Ovary (tissue), 9 donors: Measurements from ENCODE around the gene PUS1. TPM values are rescaled to one million over a fixed set of nuclear protein-coding genes. Genes with fewer than 3 reads are reported as not detected.
"Not testable (repeated sequence)": the region's sequence is repeated elsewhere in the genome, so short reads cannot be mapped to it uniquely, and the experiment has no call there.

Experiments
- DNase-seq, 5 donors: peaks; one replicate each; pipeline ENCODE4 v3.0.0-alpha.2; 2019 to 2020
- H3K27ac ChIP-seq, 2 donors: fragments of 200-600 bp; one replicate each; pipeline versions ENCODE4 v1.5.1 to v1.8.0; 2019 to 2022
- H3K27me3 ChIP-seq: fragments of 200-600 bp; one replicate; pipeline ENCODE4 v1.8.0; 2022
- H3K36me3 ChIP-seq: fragments of 200-600 bp; sonication (generic); one replicate; pipeline ENCODE4 v1.5.1; 2019
- H3K4me1 ChIP-seq: one replicate; pipeline ENCODE4 v1.8.1; 2013; ENCODE audit warnings: mild to moderate bottlenecking, moderate library complexity; ENCODE audit not compliant: insufficient read depth
- H3K4me3 ChIP-seq: fragments of 200-600 bp; sonication (generic); one replicate; pipeline ENCODE4 v1.5.1; 2017
- H3K9me3 ChIP-seq, 2 donors: fragments of 200-600 bp in 1 of 2; sonication (generic) in 1 of 2; one replicate each; pipeline versions ENCODE4 v1.5.1 to v1.8.1; 2013 to 2019; ENCODE audit warnings: mild to moderate bottlenecking in 1 of 2, moderate library complexity in 1 of 2
- EP300 ChIP-seq: sonication (generic); formaldehyde crosslinking; IDR thresholded peaks from one replicate; pipeline ENCODE4 v1.6.1; 2017; ENCODE audit warnings: antibody characterized with exemption
- POLR2A ChIP-seq: fragments of 450-650 bp; IDR thresholded peaks from one replicate; pipeline ENCODE4 v1.6.1; 2017; ENCODE audit warnings: antibody characterized with exemption, mild to moderate bottlenecking, moderate library complexity
- WGBS, 3 donors: extraction: QIAGEN DNeasy Blood & Tissue Kit in 1 of 3; methylation state at CpG; one replicate each; pipeline versions ENCODE4 v1.1.5 to v1.1.7; 2013 to 2017; 5-methylcytosine and 5-hydroxymethylcytosine counted together
- intact Hi-C, 4 donors: fragments of 100-400 bp; cut with DNase I; formaldehyde crosslinking; loops; one replicate each; pipeline versions ENCODE4 v1.11.0 to v1.15.1; 2022 to 2023
- polyA plus RNA-seq, 2 donors: library from polyadenylated mRNA; stranded (reverse); fragments of 200-250 nt in 1 of 2; fragments of 350-450 nt in 1 of 2; fragmentation: Illumina TruSeq in 1 of 2; extraction: RNeasy Lipid Tissue Mini Kit (QIAGEN cat#74804) in 1 of 2; gene quantifications; one replicate each; pipeline ENCODE4 v1.2.3, GENCODE V29; 2013 to 2014
- total RNA-seq, 7 donors: library from RNA; depleted of rRNA in 2 of 7; stranded (reverse); fragments of >200 nt in 2 of 7; fragmentation: NEBNext Ultra II Directional in 3 of 7; extraction: Animal tissue kit (Norgen Biotek cat#: 25700) in 3 of 7; gene quantifications; one replicate each; pipeline versions ENCODE4 v1.1.0 to v1.2.4, GENCODE V29; 2016 to 2023
- TF ChIP-seq, protein P1 (sequence below), 3 donors: fragments of 450-650 bp in 2 of 3; fragments of 200-600 bp in 1 of 3; IDR thresholded peaks; one replicate each; pipeline versions ENCODE4 v1.5.1 to v1.8.0; 2016 to 2022; ENCODE audit warnings: antibody characterized with exemption in 3 of 3, mild to moderate bottlenecking in 1 of 3
- donor health status: DM: no; HTN: no; CAD: no; lungs with moderate emphysema.
- donor health status: DM: no; HTN: no; CAD: no.
- donor health status: Bipolar disorder and iron deficiency.
- donor health status: DM: yes; HTN: yes; CAD: no.
- donor health status: DM: no; HTN: no; CAD: no.
- donor health status: DM: yes; HTN: yes; CAD: no.

The PUS1 gene
- total and polyA plus RNA-seq, 9 donors, result 3.5 to 34.7 (median 15.9) TPM

DNA sequence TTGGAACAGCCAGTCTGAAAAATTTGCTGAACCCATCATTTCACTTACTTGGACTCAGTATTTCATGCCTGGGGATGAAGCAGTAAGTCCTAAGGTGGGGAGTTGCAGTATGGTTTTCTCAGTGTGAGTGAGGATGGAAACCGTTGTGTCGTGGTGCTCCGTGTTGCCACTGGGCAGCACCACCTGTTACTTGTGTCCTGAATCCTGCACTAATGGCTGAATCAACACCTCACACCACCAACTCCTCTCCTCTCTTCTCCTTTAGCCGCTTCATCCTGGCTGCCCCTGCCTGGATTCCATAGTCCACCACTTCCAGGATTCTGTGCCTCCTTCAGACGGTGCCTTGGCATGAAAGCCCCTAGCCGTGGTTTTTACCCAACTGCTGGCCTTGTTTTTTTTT is 17.7 kb downstream of the PUS1 start:
- DNase-seq, result no peak
- no peak for TF ChIP-seq POLR2A
- TF ChIP-seq EP300, result no peak
- Histone ChIP-seq H3K4me3 (no peak overlapping the region), H3K4me1 (peaks cover 5% of the 10 kb centered on the region), H3K36me3 (no peaks in the 10 kb centered on the region), H3K27me3 (no peaks in the 10 kb centered on the region), H3K27ac (peak overlapping the region in 1 of 2 donors; percentile 3), H3K9me3 (no peaks in the 10 kb centered on the region)
- intact Hi-C loops, result no loop called here
- 58 to 65% (median 60%) methylated on average over 6 of the region's 6 CpGs for WGBS, 3 donors

DNA sequence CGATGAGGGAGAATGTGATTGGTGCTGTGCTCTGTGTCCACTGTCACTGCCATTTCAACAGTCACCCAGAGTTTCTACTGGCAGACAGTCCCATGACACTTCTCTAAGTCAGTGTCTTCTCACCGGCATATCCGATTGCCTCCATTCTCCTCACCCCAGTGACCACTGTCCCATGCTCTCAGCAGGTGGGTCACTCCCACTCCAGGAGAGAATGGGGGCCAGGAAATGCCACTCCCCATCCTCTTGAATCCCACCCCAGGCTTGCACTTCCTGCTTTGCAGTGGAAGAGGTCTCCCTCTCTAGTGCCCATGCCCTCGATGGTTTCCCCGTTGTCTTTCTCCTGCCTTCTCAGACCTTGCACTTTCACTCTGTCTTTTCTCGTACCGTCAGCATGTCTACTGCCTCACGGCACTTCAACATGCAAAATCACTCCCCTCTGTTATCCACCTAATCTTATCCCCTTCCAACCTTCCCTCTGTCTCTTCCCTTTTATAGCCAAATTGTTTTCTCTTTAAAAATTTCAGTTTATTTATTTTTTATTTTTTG is 18.5 kb downstream of the PUS1 start:
- intact Hi-C loops, result loop anchor here in 1 of 4 donors (2.0 kb wide), 1 partner anchor 19 kb away; the partner anchor contains the start of gene PUS1
- TF ChIP-seq, protein P1, sequence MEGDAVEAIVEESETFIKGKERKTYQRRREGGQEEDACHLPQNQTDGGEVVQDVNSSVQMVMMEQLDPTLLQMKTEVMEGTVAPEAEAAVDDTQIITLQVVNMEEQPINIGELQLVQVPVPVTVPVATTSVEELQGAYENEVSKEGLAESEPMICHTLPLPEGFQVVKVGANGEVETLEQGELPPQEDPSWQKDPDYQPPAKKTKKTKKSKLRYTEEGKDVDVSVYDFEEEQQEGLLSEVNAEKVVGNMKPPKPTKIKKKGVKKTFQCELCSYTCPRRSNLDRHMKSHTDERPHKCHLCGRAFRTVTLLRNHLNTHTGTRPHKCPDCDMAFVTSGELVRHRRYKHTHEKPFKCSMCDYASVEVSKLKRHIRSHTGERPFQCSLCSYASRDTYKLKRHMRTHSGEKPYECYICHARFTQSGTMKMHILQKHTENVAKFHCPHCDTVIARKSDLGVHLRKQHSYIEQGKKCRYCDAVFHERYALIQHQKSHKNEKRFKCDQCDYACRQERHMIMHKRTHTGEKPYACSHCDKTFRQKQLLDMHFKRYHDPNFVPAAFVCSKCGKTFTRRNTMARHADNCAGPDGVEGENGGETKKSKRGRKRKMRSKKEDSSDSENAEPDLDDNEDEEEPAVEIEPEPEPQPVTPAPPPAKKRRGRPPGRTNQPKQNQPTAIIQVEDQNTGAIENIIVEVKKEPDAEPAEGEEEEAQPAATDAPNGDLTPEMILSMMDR (IDR thresholded peaks at IDR 0.05), result no peak
- TF ChIP-seq POLR2A (no peak), EP300 (no peak)
- no peak overlapping the region for H3K4me3 ChIP-seq
- H3K36me3 ChIP-seq, result no peaks in the 10 kb centered on the region
- peak overlapping the region in 1 of 2 donors; percentile 3 for H3K27ac ChIP-seq
- DNase-seq, result peak in 3 of 5 donors; percentile 16 to 26 (median 22)
- no peaks in the 10 kb centered on the region for H3K9me3 ChIP-seq
- H3K27me3 ChIP-seq, result no peaks in the 10 kb centered on the region
- peaks cover 6% of the 10 kb centered on the region for H3K4me1 ChIP-seq
- 29 to 38% (median 35%) methylated on average over 8 of the region's 8 CpGs for WGBS, 3 donors

DNA sequence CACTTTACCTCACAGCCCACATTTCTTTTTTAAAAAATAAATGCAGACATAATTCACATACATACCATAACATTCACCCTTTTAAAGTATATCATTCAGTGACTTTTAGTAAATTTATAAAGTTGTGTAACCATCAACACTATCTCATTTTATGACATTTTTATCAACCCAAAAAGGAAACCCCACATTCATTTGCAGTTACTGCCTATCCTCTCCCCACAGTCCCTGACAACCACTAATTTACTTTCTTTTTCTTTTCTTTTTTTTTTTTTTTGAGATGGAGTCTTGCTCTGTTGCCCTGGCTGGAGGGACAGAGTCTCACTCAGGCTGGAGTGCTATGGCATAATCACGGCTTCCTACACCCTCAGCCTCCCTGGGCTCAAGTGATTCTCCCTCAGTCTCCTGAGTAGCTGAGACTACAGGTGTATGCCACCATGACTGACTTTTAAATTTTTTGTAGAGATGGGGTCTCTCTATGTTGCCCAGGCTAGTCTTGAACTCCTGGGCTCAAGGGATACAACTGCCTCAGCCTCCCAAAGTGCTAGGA is 19.2 kb downstream of the PUS1 start:
- H3K27ac ChIP-seq, result no peak overlapping the region
- peak in 1 of 5 donors; percentile 10 for DNase-seq
- H3K36me3 ChIP-seq, result no peaks in the 10 kb centered on the region
- H3K4me3 ChIP-seq, result no peak overlapping the region
- peaks cover 6% of the 10 kb centered on the region for H3K4me1 ChIP-seq
- intact Hi-C loops, result loop anchor here in 1 of 4 donors (2.0 kb wide), 1 partner anchor 19 kb away; the partner anchor contains the start of gene PUS1
- TF ChIP-seq POLR2A (no peak), EP300 (no peak)
- TF ChIP-seq, protein P1 (IDR thresholded peaks at IDR 0.05), result no peak
- no peaks in the 10 kb centered on the region for H3K27me3 ChIP-seq
- no peaks in the 10 kb centered on the region for H3K9me3 ChIP-seq
- 47 to 57% (median 48%) methylated on average over 1 of the region's 1 CpG for WGBS, 3 donors

DNA sequence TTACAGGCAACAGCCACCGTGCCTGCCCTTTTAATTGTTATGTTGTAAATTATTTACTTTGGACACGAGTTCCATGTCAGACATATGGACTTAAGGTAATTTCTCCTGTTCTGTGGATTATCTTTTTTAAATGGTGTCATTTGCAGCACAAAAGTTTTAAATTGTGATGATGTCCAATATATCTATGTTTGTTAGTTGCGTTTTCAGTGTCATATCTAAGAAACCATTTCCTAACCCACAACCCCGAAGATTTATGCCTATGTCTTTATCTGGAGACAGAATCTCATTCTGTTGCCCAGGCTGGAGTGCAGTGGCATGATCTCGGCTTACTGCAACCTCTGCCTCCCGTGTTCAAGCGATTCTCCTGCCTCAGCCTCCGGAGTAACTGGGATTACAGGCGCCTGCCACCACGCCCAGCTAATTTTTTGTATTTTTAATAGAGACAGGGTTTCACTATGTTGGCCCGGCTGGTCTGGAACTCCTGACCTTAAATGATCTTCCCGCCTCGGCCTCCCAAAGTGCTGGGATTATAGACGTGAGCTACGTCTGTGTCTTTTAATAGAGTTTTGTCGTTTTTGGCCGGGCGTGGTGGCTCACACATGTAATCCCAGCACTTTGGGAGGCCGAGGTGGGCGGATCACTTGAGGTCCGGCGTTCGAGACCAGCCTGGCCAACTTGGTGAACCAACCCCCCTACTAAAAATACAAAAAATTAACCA is 19.8 kb downstream of the PUS1 start:
- 44 to 51% (median 49%) methylated on average over 23 of the region's 23 CpGs for WGBS, 3 donors
- intact Hi-C loops, result loop anchor here in 1 of 4 donors (2.0 kb wide), 1 partner anchor 20 kb away; the partner anchor contains the start of gene PUS1
- H3K9me3 ChIP-seq, result not testable (repeated sequence)

DNA sequence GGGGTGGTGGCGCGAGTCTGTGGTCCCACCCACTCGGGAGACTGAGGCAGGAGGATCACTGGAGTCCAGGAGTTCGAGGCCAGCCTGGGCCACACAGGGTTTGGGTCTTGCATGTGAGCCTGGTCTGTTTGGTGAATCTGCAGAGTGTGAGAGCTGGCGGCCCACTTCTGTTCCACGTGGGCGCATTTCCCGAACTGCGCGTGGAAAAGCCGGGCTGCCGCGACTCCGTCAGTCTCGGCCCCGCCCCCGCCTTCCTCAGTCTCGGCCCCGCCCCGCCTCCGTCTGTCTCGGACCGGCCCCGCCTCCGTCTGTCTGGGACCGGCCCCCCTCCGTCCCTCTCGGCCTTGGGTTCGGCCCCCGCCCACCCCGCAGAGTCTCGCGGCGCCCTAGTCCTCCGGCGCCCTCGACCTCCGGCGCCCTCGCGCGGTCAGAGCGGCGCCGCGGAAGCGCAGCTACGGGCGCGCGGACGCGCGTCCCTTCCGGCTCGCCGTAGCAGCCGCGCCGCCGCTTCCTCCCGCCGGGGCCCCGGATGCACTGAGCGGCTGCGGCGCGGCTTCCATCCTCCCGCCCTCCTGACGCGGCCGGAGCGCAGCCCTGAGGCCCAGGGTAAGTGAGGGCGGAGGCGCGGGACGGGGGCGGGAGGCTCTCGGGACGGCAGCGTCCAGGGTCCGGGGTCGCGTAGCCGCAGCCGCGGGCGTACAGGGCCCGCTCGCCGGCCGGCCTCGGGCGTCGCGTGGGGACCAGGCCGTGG is 20.5 kb downstream of the PUS1 start, which contains the start of gene EP400:
TSS of gene EP400 (plus strand) at position 512 of the 751 bp plus-strand sequence. CDS start 10,678 bp downstream, outside the sequence.
- intact Hi-C loops, result loop anchor here in 2 of 4 donors (2.0 to 5.0 kb wide), 3 partner anchors 21 to 112 kb away; partner anchors contain the start of gene PUS1 (in 1 of the 2)
- Histone ChIP-seq H3K4me1 (peaks cover 8% of the 10 kb centered on the region), H3K9me3 (no peaks in the 10 kb centered on the region), H3K36me3 (no peaks in the 10 kb centered on the region), H3K27me3 (no peaks in the 10 kb centered on the region), H3K27ac (peak within 1 kb of the TSS; percentile 13 to 75), H3K4me3 (peak within 1 kb of the TSS; percentile 89)
- WGBS, 3 donors, result 2 to 6% (median 4%) methylated on average over 21 to 97 of the region's 97 CpGs
- no peak for TF ChIP-seq EP300
- TF ChIP-seq, protein P1 (IDR thresholded peaks at IDR 0.05), result peak in 2 of 3 donors; percentile 53 to 75
- peak; percentile 96 to 98 (median 97) for DNase-seq

More for the DNA sequence above, 19.8 kb downstream of the PUS1 start:
- H3K36me3 ChIP-seq, H3K27me3 ChIP-seq, H3K4me1 ChIP-seq: not testable (repeated sequence)
- DNase-seq, result peak in 1 of 5 donors; percentile 37
- peak overlapping the region; percentile 89 for H3K4me3 ChIP-seq
- peak overlapping the region in 1 of 2 donors; percentile 70 for H3K27ac ChIP-seq
